GM18502 (cell line): ENCODE measurements around the gene MORN1.

ENCODE experiments used
- ATAC-seq: cut with Tn5 transposase; IDR thresholded peaks from one replicate; pipeline ENCODE4 v1.9.1; 2021; ENCODE audit warnings: mild to moderate bottlenecking; ENCODE audit not compliant: unreplicated experiment, poor library complexity

Gene MORN1

GRCh38 chr1:2312515-2313301 lies 78.6 kb downstream of the MORN1 start:
- ATAC-seq, result no peak

- no peak for ATAC-seq
Observed at GRCh38 chr1:2312160-2312514, 79.2 kb downstream of the MORN1 start.

GRCh38 chr1:2311184-2312032 lies 79.9 kb downstream of the MORN1 start:
- no peak for ATAC-seq

- no peak for ATAC-seq
Observed at GRCh38 chr1:2310332-2311183, 80.8 kb downstream of the MORN1 start.

GRCh38 chr1:2308844-2309243 lies 82.5 kb downstream of the MORN1 start:
- ATAC-seq, result no peak

GRCh38 chr1:2307972-2308371 lies 83.4 kb downstream of the MORN1 start:
- no peak for ATAC-seq

GRCh38 chr1:2307064-2307605 lies 84.2 kb downstream of the MORN1 start:
- ATAC-seq, result no peak

- no peak for ATAC-seq
Observed at GRCh38 chr1:2306151-2306978, 85.0 kb downstream of the MORN1 start.

GRCh38 chr1:2304921-2305681 lies 86.3 kb downstream of the MORN1 start:
- ATAC-seq, result no peak

- no peak for ATAC-seq
Observed at GRCh38 chr1:2304282-2304681, 87.1 kb downstream of the MORN1 start.

- ATAC-seq, result no peak
Observed at GRCh38 chr1:2303781-2304180, 87.6 kb downstream of the MORN1 start.

- ATAC-seq, result no peak
Observed at GRCh38 chr1:2303016-2303775, 88.2 kb downstream of the MORN1 start.

GRCh38 chr1:2302292-2302925 lies 88.9 kb downstream of the MORN1 start:
- ATAC-seq, result no peak

GRCh38 chr1:2301607-2302291 lies 89.6 kb downstream of the MORN1 start:
- no peak for ATAC-seq

- peak; percentile 56 for ATAC-seq
Observed at GRCh38 chr1:2300851-2301606, 90.3 kb downstream of the MORN1 start.

GRCh38 chr1:2300004-2300771 lies 91.2 kb downstream of the MORN1 start:
- ATAC-seq, result peak; percentile 80
